ENCODE measurements around the gene MAP3K8. TPM values are rescaled to one million over a fixed set of nuclear protein-coding genes. Genes with fewer than 3 reads are reported as not detected.
A peak's percentile ranks its signal among the peaks of the same experiment; 100 is the strongest.
"Not testable (repeated sequence)": the region's sequence is repeated elsewhere in the genome, so short reads cannot be mapped to it uniquely, and the experiment has no call there.

The MAP3K8 gene
- total and polyA plus RNA-seq, 11 donors, result 3.6 to 39.0 (median 5.8) TPM

DNA sequence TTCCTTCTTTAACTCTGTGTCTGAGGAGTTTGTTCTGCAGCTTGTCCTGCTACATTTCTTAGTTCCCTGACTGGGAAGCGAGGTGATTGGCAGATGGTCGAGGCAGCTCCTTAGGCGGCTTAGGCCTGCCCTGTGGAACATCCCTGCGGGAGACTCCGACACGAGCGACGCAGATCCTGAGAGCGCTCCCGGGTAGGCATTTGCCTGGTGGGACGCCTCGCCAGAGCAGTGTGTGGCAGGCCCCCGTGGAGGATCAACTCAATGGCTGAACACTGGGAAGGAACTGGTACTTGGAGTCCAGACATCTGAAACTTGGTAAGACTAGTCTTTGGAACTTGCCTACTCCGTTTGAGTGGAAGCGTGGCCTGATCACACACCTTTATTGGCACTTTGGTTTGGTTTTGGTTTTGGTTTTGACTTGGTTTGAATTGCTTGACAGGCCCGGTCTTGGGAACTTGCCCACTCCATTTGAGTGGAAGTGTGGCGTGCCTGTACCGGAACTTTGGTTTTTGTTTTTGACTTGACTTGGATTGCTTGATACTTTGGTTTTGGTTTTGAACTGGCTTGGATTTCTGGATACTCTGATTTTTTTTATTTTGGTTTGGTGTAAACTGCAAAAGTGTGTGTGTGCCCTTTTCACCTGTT, 42.6 kb downstream of the MAP3K8 start:
- peaks cover 0 to 5% (median 0%) of the 10 kb centered on the region in 12 donors for H3K9me3 ChIP-seq
- no peaks in the 10 kb centered on the region for H3K36me3 ChIP-seq
- peaks cover 0 to 10% (median 0%) of the 10 kb centered on the region in 12 donors for H3K4me1 ChIP-seq
- H3K4me3 ChIP-seq, result no peak overlapping the region
- ATAC-seq, result no peak
- WGBS, 4 donors, result 89 to 97% (median 95%) methylated on average over 15 to 18 of the region's 18 CpGs
- no peak for DNase-seq
- H3K27me3 ChIP-seq, result no peaks in the 10 kb centered on the region
- intact Hi-C loops (cut with DNase I), result no loop called here
- no peak for TF ChIP-seq POLR2A (IDR thresholded peaks at IDR 0.05)
- TF ChIP-seq, protein P1, sequence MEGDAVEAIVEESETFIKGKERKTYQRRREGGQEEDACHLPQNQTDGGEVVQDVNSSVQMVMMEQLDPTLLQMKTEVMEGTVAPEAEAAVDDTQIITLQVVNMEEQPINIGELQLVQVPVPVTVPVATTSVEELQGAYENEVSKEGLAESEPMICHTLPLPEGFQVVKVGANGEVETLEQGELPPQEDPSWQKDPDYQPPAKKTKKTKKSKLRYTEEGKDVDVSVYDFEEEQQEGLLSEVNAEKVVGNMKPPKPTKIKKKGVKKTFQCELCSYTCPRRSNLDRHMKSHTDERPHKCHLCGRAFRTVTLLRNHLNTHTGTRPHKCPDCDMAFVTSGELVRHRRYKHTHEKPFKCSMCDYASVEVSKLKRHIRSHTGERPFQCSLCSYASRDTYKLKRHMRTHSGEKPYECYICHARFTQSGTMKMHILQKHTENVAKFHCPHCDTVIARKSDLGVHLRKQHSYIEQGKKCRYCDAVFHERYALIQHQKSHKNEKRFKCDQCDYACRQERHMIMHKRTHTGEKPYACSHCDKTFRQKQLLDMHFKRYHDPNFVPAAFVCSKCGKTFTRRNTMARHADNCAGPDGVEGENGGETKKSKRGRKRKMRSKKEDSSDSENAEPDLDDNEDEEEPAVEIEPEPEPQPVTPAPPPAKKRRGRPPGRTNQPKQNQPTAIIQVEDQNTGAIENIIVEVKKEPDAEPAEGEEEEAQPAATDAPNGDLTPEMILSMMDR (IDR thresholded peaks at IDR 0.05), result no peak
- no peak overlapping the region for H3K27ac ChIP-seq

DNA sequence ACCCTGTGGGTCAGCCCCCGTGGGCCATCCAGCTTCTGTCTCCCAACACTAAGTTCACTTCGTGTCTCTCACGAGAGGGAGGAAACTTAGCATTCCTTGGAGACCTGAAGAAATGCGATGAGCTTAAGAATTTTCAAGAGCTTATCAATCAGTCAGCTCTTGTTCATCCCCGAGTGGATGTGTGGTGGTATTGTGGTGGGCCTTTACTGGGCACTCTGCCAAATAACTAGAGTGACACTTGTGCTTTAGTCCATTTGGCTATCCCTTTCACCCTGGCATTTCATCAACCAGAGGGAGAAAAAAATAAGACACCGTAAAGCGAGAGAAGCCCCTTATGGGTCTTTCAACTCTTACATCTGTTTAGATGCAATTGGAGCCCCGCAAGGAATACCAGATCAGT, 45.5 kb downstream of the MAP3K8 start:
- peaks cover 0 to 24% (median 0%) of the 10 kb centered on the region in 12 donors for H3K9me3 ChIP-seq
- DNase-seq; intact Hi-C loops (cut with DNase I); H3K4me3 ChIP-seq; ATAC-seq; H3K27me3 ChIP-seq; H3K27ac ChIP-seq; H3K36me3 ChIP-seq: not testable (repeated sequence)
- 73 to 85% (median 78%) methylated on average over 8 of the region's 8 CpGs for WGBS, 4 donors
- H3K4me1 ChIP-seq, result peaks cover 0 to 11% (median 0%) of the 10 kb centered on the region in 12 donors

DNA sequence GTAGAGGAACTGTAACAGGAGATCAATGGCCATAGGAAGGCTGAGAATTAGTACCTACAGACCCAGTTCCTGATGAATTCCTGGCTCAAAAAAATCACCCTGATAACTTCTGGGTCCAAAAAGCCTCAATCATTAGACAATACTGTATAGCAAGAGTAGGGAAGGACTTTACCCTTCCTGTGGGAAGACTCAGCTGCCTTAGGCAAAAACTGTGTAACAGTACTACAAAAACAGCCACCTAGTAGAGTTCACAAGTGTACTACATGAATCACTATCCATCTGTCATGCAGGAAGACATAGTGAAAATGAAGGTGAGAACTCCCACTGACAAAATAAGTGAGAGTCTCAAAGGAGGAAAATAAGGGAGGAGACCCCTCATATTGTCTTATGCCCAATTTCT, 47.6 kb downstream of the MAP3K8 start:
- intact Hi-C loops (cut with DNase I), result no loop called here
- Histone ChIP-seq H3K9me3 (peaks cover 0 to 24% (median 0%) of the 10 kb centered on the region in 12 donors), H3K4me1 (peaks cover 0 to 11% (median 0%) of the 10 kb centered on the region in 12 donors), H3K27me3 (peaks cover 0 to 4% (median 0%) of the 10 kb centered on the region in 9 donors), H3K36me3 (no peaks in the 10 kb centered on the region), H3K4me3 (no peak overlapping the region), H3K27ac (peak overlapping the region in 1 of 12 donors; percentile 60)
- ATAC-seq (no peak), DNase-seq (no peak)
- TF ChIP-seq POLR2A (IDR thresholded peaks at IDR 0.05), result no peak
- TF ChIP-seq, protein P1 (IDR thresholded peaks at IDR 0.05), result no peak

DNA sequence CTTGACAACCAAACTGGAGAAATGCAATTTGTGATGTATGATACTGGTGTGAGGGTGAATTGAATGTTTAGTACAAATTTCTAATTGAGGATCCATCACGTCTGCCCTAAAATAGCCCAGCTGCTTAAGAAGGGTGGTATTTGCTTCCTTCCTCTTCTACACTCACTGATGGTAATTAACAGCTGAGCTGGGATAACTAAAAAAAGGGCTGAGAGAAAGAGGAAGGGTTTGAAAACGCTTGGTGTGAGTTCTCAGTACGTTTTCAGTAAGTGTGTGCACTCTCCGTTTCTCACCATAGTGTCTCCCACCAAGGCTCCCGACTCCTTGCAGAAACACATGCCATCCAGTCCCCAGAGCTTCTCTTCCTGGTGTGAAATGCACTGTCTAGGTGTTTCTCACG, 54.3 kb downstream of the MAP3K8 start:
- TF ChIP-seq, protein P1 (IDR thresholded peaks at IDR 0.05), result no peak
- no peak for TF ChIP-seq POLR2A (IDR thresholded peaks at IDR 0.05)
- H3K4me3 ChIP-seq, result no peak overlapping the region
- intact Hi-C loops (cut with DNase I), result no loop called here
- peaks cover 0 to 8% (median 0%) of the 10 kb centered on the region in 12 donors for H3K9me3 ChIP-seq
- H3K27me3 ChIP-seq, result peaks cover 0 to 4% (median 0%) of the 10 kb centered on the region in 9 donors
- peaks cover 0 to 64% (median 0%) of the 10 kb centered on the region in 12 donors for H3K4me1 ChIP-seq
- H3K36me3 ChIP-seq, result no peaks in the 10 kb centered on the region
- H3K27ac ChIP-seq, result peak overlapping the region in 1 of 12 donors; percentile 91
- ATAC-seq (peak in 3 of 4 donors; percentile 24 to 73 (median 53)), DNase-seq (no peak)
- 52 to 68% (median 57%) methylated on average over 6 of the region's 6 CpGs for WGBS, 4 donors
